ENCODE results near the gene CD2AP. TPM values are rescaled to one million over a fixed set of nuclear protein-coding genes. Genes with fewer than 3 reads are reported as not detected.

The CD2AP gene
- total and polyA plus RNA-seq, 4 donors, result 5.7 to 22.4 (median 11.5) TPM

GRCh38 chr6:47651505-47651944, 173.9 kb downstream of the CD2AP start:
- Histone ChIP-seq H3K9ac (ENCODE audit: low read depth in 1 of 2, low read length in 2 of 2) (no peak overlapping the region), H3K27me3 (ENCODE audit: control insufficient read depth in 4 of 4, insufficient read depth in 4 of 4, low read length in 3 of 4) (no peaks in the 10 kb centered on the region), H3K4me3 (ENCODE audit: low read depth in 1 of 3, low read length in 3 of 3) (no peak overlapping the region), H3K36me3 (ENCODE audit: control insufficient read depth in 4 of 4, insufficient read depth in 3 of 4, low read depth in 1 of 4, low read length in 3 of 4) (no peaks in the 10 kb centered on the region), H3K4me1 (ENCODE audit: control insufficient read depth in 4 of 4, insufficient read depth in 4 of 4, low read length in 3 of 4) (no peaks in the 10 kb centered on the region), H3K27ac (ENCODE audit: low read depth in 1 of 2, low read length in 2 of 2) (no peak overlapping the region), H3K9me3 (ENCODE audit: control insufficient read depth in 4 of 4, low read length in 3 of 4) (no peaks in the 10 kb centered on the region)
- DNase-seq (ENCODE audit: low spot score), result no peak
- TF ChIP-seq FOXA1 (IDR thresholded peaks at IDR 0.05), result no peak
- no peak for TF ChIP-seq HNF4G (IDR thresholded peaks at IDR 0.05)
- no peak for TF ChIP-seq HNF4A (conservative IDR thresholded peaks at IDR 0.05)
- WGBS, result 60% methylated on average over 6 of the region's 6 CpGs

- Histone ChIP-seq H3K27ac (ENCODE audit: low read depth in 1 of 2, low read length in 2 of 2) (no peak overlapping the region), H3K9me3 (ENCODE audit: control insufficient read depth in 4 of 4, low read length in 3 of 4) (no peaks in the 10 kb centered on the region), H3K4me1 (ENCODE audit: control insufficient read depth in 4 of 4, insufficient read depth in 4 of 4, low read length in 3 of 4) (no peaks in the 10 kb centered on the region), H3K27me3 (ENCODE audit: control insufficient read depth in 4 of 4, insufficient read depth in 4 of 4, low read length in 3 of 4) (peaks cover 0 to 2% (median 0%) of the 10 kb centered on the region in 4 donors), H3K4me3 (ENCODE audit: low read depth in 1 of 3, low read length in 3 of 3) (no peak overlapping the region), H3K9ac (ENCODE audit: low read depth in 1 of 2, low read length in 2 of 2) (no peak overlapping the region), H3K36me3 (ENCODE audit: control insufficient read depth in 4 of 4, insufficient read depth in 3 of 4, low read depth in 1 of 4, low read length in 3 of 4) (no peaks in the 10 kb centered on the region)
- 89% methylated on average over 5 of the region's 5 CpGs for WGBS
- DNase-seq (ENCODE audit: low spot score), result no peak
- no peak for TF ChIP-seq EGR1 (IDR thresholded peaks at IDR 0.05; ENCODE audit: low read depth in 2 of 2)
- TF ChIP-seq CTCF (IDR thresholded peaks at IDR 0.05; ENCODE audit: low read depth, low read length, missing input control), result no peak
- no peak for TF ChIP-seq GABPA (IDR thresholded peaks at IDR 0.05 in 1 of 2, conservative IDR thresholded peaks at IDR 0.05 in 1 of 2)
- TF ChIP-seq SP1 (IDR thresholded peaks at IDR 0.05), result no peak
- no peak for TF ChIP-seq JUND (IDR thresholded peaks at IDR 0.05)
- TF ChIP-seq NR2F2 (IDR thresholded peaks at IDR 0.05), result no peak
- no peak for TF ChIP-seq REST (IDR thresholded peaks at IDR 0.05)
- TF ChIP-seq RAD21 (IDR thresholded peaks at IDR 0.05), result no peak
- TF ChIP-seq FOXA2 (IDR thresholded peaks at IDR 0.05), result no peak
- no peak for TF ChIP-seq ATF3 (IDR thresholded peaks at IDR 0.05)
- no peak for TF ChIP-seq HNF4G (IDR thresholded peaks at IDR 0.05)
Measured at GRCh38 chr6:47653706-47654105, 176.1 kb downstream of the CD2AP start.

- TF ChIP-seq YY1 (IDR thresholded peaks at IDR 0.05) (no peak), CTCF (IDR thresholded peaks at IDR 0.05; ENCODE audit: low read depth, low read length, missing input control) (no peak), HNF4A (conservative IDR thresholded peaks at IDR 0.05) (no peak), ATF3 (IDR thresholded peaks at IDR 0.05) (no peak), GABPA (IDR thresholded peaks at IDR 0.05 in 1 of 2, conservative IDR thresholded peaks at IDR 0.05 in 1 of 2) (no peak), FOXA2 (IDR thresholded peaks at IDR 0.05) (no peak), MAX (IDR thresholded peaks at IDR 0.05) (no peak), JUND (IDR thresholded peaks at IDR 0.05) (no peak), ZBTB33 (IDR thresholded peaks at IDR 0.05) (no peak), HNF4G (IDR thresholded peaks at IDR 0.05) (no peak), RAD21 (IDR thresholded peaks at IDR 0.05) (no peak), NR2F2 (IDR thresholded peaks at IDR 0.05) (no peak), TAF1 (conservative IDR thresholded peaks at IDR 0.05) (no peak), FOXA1 (IDR thresholded peaks at IDR 0.05) (no peak)
- Histone ChIP-seq H3K9me3 (ENCODE audit: control insufficient read depth in 4 of 4, low read length in 3 of 4) (no peaks in the 10 kb centered on the region), H3K4me3 (ENCODE audit: low read depth in 1 of 3, low read length in 3 of 3) (no peak overlapping the region), H3K27me3 (ENCODE audit: control insufficient read depth in 4 of 4, insufficient read depth in 4 of 4, low read length in 3 of 4) (peaks cover 0 to 2% (median 0%) of the 10 kb centered on the region in 4 donors), H3K9ac (ENCODE audit: low read depth in 1 of 2, low read length in 2 of 2) (no peak overlapping the region), H3K27ac (ENCODE audit: low read depth in 1 of 2, low read length in 2 of 2) (no peak overlapping the region), H3K4me1 (ENCODE audit: control insufficient read depth in 4 of 4, insufficient read depth in 4 of 4, low read length in 3 of 4) (no peaks in the 10 kb centered on the region), H3K36me3 (ENCODE audit: control insufficient read depth in 4 of 4, insufficient read depth in 3 of 4, low read depth in 1 of 4, low read length in 3 of 4) (no peaks in the 10 kb centered on the region)
- no peak for DNase-seq (ENCODE audit: low spot score)
- WGBS, result 87% methylated on average over 4 of the region's 4 CpGs
Measured at GRCh38 chr6:47654255-47654654, 176.7 kb downstream of the CD2AP start.

Measured in liver (tissue), 9 donors.